Measurements from ENCODE around the gene MPL.

Gene MPL

GRCh38 chr1:43305926-43306687, 31.5 kb upstream of the MPL start:
- DNase-seq (ENCODE audit: low read depth in 2 of 2, low spot score in 1 of 2), result no peak

GRCh38 chr1:43306688-43307457, 30.7 kb upstream of the MPL start:
- DNase-seq (ENCODE audit: low read depth in 2 of 2, low spot score in 1 of 2), result no peak

DNA sequence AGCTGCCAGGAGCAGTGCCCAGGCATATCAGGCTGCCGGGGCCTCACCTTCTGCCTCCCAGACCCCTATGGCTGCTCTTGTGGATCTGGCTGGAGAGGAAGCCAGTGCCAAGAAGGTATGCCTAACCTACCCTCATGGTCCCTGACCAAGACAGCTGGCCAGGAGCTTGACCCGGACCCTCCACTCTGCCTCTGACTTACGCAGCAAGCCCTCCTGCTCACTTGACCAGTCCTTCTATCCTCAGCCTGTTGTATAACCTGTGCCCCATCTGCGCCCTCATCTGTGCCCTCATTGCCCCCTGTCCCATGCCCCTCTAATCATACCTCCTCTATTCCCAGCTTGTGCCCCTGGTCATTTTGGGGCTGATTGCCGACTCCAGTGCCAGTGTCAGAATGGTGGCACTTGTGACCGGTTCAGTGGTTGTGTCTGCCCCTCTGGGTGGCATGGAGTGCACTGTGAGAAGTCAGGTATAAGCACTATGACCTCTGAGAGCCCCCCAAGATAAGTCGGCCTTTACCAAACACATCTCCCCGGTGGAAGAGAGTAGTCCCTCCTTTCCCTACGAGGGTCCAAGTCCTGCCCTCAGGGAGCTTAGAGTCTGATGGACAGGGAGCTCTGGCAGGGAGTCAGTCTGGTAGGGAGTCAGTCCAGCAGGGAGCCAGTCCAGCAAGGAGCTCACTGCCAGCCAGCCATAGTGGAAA, 30.0 kb upstream of the MPL start:
- no peak for DNase-seq (ENCODE audit: low read depth in 2 of 2, low spot score in 1 of 2)

DNA sequence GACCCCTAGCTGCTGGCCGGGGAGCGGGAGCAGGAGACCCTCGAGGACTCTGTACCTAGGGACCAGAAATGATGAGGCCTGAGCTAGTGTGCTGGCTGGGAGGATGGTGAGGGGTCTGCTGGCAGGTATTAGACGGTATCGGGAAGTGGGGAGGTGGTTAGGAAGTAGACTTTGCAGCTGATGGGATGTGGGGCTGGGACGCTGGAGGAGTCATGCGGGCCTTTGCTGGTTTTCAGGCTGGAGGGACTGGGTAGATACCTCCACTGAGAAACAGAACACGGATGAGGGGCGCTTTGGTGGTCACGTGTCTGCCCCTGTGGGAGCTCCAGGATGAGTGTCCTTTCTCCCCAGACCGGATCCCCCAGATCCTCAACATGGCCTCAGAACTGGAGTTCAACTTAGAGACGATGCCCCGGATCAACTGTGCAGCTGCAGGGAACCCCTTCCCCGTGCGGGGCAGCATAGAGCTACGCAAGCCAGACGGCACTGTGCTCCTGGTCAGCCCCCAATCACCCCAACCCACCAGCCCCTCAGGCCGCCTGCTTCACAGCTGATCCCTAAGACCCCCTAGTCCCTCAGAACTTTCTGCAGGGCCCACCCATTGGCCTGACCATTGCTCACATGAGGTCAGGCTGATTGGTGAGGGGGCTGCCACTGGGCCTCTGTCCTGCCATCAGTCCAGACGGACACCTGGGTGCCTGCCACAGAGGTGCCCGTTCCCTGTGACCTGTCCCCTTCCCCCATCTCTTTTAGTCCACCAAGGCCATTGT, 28.8 kb upstream of the MPL start:
- no peak for DNase-seq (ENCODE audit: low read depth in 2 of 2, low spot score in 1 of 2)

DNA sequence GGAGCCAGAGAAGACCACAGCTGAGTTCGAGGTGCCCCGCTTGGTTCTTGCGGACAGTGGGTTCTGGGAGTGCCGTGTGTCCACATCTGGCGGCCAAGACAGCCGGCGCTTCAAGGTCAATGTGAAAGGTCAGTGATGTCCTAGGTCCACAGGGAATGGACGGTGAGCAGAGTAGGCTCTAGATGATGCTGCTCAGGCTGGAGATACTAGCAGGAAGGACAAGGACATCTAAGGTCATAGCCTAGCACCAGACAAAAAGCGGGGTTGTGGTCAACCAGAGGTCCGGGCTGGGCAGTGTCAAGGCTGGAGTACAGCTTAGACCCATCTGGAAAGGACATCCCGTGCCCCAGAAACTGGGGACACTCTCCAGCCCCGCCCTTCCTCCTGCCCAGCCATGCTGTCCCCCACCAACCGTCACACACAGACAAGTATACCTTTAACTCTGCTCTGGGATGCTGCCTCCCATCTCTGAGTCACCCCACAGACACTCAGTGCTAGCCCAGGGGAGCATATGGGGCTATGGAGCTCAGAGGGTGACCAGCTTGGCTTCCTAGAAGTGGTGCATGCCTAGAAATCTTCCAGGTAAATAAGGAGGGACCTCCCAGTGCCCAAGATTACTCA, 28.1 kb upstream of the MPL start:
- no peak for DNase-seq (ENCODE audit: low read depth in 2 of 2, low spot score in 1 of 2)

DNA sequence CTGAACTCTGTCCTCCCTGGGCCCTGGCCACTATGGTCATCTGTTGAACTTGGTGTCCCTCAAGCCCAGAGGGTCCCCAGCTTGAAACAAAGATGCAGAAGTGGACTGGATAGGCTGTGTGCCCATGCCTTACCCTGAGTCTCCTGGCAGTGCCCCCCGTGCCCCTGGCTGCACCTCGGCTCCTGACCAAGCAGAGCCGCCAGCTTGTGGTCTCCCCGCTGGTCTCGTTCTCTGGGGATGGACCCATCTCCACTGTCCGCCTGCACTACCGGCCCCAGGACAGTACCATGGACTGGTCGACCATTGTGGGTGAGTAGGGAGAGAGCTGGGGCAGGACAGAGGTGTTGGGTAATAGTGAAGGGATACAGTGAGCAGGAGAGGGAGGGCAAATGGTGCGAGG, 26.1 kb upstream of the MPL start:
- DNase-seq (ENCODE audit: low read depth in 2 of 2, low spot score in 1 of 2), result no peak

DNA sequence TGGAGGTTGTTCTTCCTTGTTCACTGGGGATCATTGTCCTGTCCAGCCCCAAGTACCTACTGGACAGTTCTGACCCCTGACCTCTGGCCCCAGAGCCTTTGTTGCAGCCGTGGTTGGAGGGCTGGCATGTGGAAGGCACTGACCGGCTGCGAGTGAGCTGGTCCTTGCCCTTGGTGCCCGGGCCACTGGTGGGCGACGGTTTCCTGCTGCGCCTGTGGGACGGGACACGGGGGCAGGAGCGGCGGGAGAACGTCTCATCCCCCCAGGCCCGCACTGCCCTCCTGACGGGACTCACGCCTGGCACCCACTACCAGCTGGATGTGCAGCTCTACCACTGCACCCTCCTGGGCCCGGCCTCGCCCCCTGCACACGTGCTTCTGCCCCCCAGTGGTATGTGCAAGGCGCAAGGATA, 25.4 kb upstream of the MPL start:
- DNase-seq (ENCODE audit: low read depth in 2 of 2, low spot score in 1 of 2), result no peak

DNA sequence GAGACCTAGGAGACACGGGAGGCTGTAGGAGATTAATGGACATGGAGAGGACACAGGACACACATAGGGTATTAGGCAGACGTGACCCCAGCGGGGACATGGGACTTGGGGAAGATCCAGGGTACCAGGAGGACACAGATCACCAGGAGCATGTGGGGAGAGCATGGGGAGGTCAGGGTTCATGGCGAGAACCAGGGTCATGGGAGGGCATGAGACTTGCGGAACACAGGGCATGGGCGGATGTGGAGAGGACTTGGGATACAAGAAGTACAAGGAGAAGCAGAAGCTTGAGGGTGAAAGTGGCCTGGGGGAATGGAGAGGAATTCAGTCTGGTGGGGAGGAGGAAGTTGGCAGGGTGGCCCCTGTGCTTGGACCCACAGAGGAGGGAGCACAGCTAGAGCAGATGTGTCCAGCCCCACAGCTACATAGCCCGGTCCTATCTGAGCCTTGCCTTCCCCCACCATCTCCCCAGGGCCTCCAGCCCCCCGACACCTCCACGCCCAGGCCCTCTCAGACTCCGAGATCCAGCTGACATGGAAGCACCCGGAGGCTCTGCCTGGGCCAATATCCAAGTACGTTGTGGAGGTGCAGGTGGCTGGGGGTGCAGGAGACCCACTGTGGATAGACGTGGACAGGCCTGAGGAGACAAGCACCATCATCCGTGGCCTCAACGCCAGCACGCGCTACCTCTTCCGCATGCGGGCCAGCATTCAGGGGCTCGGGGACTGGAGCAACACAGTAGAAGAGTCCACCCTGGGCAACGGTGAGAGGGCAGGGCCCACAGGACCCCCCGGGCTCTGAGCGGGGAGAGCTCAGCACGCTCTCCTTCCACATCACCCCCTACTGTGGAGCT, 24.7 kb upstream of the MPL start:
- DNase-seq (ENCODE audit: low read depth in 2 of 2, low spot score in 1 of 2), result no peak

DNA sequence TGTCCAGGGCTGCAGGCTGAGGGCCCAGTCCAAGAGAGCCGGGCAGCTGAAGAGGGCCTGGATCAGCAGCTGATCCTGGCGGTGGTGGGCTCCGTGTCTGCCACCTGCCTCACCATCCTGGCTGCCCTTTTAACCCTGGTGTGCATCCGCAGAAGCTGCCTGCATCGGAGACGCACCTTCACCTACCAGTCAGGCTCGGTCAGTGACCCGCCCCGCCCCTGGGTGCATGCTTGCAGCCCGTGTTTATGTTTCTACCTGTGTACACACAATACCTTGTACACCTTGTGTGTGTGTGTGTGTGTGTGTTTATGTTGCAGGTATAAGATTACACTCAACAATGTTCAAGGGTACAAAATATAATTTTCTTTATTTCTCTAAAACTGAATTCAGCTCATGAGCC, 23.8 kb upstream of the MPL start:
- DNase-seq (ENCODE audit: low read depth in 2 of 2, low spot score in 1 of 2), result no peak

DNA sequence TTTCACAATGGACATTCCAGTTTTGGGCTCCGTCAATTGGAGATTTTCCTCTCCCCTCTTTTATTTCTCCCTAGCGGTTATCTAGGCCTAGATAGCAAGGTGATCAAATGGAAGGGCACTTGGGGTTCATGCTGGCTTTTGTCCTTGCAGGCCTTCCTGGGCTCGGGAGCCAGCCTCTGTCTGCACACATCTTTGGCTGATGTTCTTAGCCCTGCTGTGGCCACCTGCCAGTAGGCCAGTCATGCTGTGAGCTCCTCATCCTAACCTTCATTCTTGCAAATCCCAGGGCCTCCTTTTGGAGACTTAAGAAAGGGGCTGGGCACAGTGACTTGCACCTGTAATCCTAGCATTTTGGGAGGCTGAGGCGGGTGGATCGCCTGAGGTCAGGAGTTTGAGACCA, 23.4 kb upstream of the MPL start:
- no peak for DNase-seq (ENCODE audit: low read depth in 2 of 2, low spot score in 1 of 2)

DNA sequence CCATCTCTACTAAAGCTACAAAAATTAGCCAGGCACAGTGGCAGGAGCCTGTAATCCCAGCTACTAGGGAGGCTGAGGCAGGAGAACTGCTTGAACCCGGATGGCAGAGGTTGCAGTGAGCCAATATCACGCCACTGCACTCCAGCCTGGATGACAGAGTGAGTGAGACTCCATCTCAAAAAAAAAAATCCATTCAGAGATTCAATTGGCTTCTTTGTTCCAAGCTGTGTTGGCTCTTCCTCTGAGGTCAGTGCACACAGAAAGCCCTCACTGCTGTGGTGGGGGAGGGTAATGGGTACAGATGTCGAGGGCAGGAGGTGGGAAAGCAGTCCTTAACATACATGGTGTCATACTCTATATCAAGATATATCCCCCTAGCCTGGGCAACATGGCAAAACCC, 22.1 kb upstream of the MPL start:
- DNase-seq (ENCODE audit: low read depth in 2 of 2, low spot score in 1 of 2), result no peak

DNA sequence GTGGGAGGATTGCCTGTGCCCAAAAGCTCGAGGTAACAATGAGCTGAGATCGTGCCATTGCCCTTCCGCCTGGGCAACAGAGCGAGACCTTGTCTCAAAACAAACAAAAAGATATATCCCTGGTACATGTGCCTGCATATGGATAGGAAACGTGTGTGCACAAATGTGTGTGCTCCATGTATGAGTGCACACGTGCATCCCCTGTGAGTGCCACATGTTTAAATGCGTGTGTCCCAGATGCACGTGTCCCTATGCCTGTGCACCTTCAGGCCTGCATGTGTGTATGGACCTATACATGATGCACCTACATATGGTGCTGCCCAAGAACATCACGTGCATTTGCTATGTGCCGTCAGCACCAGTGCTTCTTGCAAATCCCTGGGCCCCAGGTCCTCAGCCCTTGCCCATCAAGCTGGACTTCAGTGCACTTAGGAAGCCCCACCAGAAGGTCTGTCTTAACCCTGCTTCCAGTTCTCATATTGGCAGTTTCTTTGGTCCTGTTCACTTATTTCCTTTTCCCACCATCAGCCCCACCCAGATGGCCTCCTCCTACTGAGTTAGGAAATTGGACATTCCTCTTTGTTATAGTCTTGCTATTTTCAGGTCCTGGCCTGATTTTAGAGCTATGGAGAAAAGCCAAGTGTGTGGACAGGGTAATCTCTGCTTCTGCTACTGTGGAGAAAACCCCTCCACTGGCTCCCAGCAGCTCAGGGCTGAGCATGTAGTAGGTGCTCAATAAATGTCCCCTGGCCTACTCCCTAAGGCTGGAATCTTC, 21.5 kb upstream of the MPL start:
- DNase-seq (ENCODE audit: low read depth in 2 of 2, low spot score in 1 of 2), result no peak

DNA sequence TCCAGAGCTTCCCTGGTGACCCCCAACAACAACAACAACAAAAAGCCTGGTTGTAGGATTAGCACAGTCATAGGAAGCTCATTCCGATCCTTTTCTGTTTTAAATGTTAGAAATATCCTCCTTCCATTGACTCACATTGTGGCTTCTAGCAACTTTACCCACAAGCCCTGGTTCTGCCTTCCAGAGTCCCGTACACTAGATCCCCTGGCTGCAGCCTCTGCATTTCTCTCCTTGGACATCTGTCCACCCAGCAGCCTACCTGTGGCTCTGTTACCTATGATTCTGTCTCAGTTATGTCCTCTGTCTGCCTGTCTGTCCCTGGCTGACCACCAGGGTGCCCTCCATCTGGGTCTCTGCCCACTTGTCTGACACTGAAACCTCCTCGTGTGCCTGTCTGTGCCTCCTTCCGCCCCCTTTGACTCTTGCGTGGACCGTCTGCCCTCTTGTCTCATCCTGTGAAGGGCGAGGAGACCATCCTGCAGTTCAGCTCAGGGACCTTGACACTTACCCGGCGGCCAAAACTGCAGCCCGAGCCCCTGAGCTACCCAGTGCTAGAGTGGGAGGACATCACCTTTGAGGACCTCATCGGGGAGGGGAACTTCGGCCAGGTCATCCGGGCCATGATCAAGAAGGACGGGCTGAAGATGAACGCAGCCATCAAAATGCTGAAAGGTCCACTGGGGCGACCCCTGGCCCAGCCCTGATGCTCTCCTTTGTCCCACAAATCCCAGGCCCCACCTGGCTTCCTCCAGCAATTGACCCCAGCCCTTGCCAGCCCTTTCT, 20.7 kb upstream of the MPL start:
- no peak for DNase-seq (ENCODE audit: low read depth in 2 of 2, low spot score in 1 of 2)

DNA sequence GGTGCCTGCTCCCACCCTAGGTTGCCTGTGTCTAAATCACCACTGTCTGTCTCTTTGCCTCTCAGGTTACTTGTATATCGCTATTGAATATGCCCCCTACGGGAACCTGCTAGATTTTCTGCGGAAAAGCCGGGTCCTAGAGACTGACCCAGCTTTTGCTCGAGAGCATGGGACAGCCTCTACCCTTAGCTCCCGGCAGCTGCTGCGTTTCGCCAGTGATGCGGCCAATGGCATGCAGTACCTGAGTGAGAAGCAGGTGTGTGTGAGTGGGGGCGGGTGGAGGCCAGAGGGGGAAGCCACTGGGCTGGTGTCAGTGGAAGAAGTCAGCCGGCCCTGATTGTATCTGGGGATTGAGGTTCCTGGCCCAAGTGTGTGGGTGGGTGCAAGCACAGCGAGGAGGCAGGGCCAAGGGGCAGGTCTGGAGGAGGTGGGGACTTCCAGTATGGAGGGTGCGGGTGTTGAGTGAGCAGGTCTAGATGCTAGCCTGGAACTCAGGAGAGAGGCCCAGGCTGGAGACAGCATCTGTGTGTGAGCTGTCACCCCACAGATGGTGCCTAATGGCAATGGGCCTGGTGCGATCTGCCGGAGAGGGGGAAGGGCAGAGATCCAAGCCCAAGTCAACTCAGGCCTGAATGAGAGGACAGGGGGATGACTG, 19.7 kb upstream of the MPL start:
- no peak for DNase-seq (ENCODE audit: low read depth in 2 of 2, low spot score in 1 of 2)

GRCh38 chr1:43318831-43319230, 18.8 kb upstream of the MPL start:
- no peak for DNase-seq (ENCODE audit: low read depth in 2 of 2, low spot score in 1 of 2)

- DNase-seq (ENCODE audit: low read depth in 2 of 2, low spot score in 1 of 2), result no peak
Measured at GRCh38 chr1:43319288-43319687, 18.3 kb upstream of the MPL start.

DNA sequence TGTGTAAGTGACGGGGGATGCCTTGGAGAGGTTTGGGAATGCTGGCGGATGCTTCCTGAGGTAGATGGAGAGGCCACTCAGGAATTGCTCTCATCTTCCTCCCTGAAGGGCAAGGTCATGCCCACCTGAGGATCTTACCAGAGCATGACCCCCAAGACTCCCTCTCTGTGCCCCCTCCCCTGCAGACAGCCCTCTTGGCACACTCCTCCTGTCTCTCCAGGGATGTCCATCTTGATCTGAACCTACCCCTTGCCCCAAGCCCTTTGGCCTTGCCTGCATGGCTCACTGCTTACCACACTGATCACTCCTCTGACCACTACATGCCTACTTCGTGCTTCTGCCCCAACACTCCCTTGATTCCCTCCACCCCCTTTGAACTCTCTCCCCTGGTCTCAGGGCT, 17.9 kb upstream of the MPL start:
- DNase-seq (ENCODE audit: low read depth in 2 of 2, low spot score in 1 of 2), result no peak

GRCh38 chr1:43321331-43321891, 16.2 kb upstream of the MPL start:
- DNase-seq (ENCODE audit: low read depth in 2 of 2, low spot score in 1 of 2), result no peak
